Testis (tissue), 2 donors: ENCODE measurements around the gene PDLIM7.

Experiments used
- POLR2A ChIP-seq: fragments of 450-650 bp; IDR thresholded peaks from one replicate; pipeline ENCODE4 v1.6.1; 2017; ENCODE audit warnings: antibody characterized with exemption, mild to moderate bottlenecking, moderate library complexity
- TF ChIP-seq, protein P1 (sequence below), 3 experiments: fragments of 450-650 bp in 2 of 3; fragments of 200-600 bp in 1 of 3; sonication (generic) in 1 of 3; IDR thresholded peaks; one replicate each; pipeline ENCODE4 v1.5.1; 2016 to 2019; ENCODE audit warnings: antibody characterized with exemption in 3 of 3, mild to moderate bottlenecking in 2 of 3, moderate library complexity in 1 of 3

DNA sequence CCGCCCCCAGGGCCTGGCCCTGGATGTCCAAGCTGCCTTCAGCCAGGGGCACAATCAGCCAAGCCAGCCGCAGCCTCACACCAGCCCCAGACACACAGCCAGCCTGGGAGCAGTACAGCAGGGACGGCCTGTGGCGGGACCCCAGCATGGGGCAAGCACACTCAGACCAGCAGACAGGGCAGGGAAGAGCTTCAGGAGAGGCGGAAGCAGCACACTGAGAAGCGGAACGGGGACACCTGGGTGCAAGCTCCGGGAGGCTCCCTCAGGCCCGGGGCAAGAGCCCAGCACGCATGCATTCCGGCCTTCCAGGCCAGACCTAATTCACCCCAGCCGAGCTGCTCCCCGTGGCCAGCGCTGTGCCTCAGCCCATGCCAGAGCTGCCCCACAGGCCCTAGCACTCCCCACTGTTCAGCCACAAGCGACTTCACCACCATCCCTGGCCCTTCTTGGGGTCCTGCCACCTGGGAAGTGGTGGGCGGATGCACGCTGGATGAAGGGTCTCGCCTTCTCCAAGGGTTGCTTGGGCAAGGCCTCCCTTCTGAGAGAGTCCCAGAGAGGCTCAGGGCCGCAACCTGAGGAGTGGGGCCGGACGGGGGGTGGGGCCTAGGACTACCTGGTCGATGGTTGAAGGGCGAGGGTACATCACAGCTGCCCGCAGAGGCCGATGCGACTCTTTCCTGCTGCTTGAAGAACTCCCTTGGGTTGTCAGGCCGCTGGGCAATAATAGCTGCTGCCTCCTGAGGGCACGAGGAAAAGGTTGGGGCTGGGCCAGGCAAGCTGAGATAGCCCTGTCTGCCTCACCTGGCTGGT, 37.4 kb downstream of the PDLIM7 start:
- TF ChIP-seq POLR2A: no peak
- TF ChIP-seq, protein P1, sequence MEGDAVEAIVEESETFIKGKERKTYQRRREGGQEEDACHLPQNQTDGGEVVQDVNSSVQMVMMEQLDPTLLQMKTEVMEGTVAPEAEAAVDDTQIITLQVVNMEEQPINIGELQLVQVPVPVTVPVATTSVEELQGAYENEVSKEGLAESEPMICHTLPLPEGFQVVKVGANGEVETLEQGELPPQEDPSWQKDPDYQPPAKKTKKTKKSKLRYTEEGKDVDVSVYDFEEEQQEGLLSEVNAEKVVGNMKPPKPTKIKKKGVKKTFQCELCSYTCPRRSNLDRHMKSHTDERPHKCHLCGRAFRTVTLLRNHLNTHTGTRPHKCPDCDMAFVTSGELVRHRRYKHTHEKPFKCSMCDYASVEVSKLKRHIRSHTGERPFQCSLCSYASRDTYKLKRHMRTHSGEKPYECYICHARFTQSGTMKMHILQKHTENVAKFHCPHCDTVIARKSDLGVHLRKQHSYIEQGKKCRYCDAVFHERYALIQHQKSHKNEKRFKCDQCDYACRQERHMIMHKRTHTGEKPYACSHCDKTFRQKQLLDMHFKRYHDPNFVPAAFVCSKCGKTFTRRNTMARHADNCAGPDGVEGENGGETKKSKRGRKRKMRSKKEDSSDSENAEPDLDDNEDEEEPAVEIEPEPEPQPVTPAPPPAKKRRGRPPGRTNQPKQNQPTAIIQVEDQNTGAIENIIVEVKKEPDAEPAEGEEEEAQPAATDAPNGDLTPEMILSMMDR (IDR thresholded peaks at IDR 0.05): no peak
